HG02588 (cell line): ENCODE results near the gene MAP3K19.
"Not testable (repeated sequence)": the region's sequence is repeated elsewhere in the genome, so short reads cannot be mapped to it uniquely, and the experiment has no call there.

Experiments used
- ATAC-seq: cut with Tn5 transposase; IDR thresholded peaks from one replicate; pipeline ENCODE4 v1.9.1; 2021; ENCODE audit warnings: mild to moderate bottlenecking, moderate library complexity; ENCODE audit not compliant: unreplicated experiment

Gene MAP3K19

DNA sequence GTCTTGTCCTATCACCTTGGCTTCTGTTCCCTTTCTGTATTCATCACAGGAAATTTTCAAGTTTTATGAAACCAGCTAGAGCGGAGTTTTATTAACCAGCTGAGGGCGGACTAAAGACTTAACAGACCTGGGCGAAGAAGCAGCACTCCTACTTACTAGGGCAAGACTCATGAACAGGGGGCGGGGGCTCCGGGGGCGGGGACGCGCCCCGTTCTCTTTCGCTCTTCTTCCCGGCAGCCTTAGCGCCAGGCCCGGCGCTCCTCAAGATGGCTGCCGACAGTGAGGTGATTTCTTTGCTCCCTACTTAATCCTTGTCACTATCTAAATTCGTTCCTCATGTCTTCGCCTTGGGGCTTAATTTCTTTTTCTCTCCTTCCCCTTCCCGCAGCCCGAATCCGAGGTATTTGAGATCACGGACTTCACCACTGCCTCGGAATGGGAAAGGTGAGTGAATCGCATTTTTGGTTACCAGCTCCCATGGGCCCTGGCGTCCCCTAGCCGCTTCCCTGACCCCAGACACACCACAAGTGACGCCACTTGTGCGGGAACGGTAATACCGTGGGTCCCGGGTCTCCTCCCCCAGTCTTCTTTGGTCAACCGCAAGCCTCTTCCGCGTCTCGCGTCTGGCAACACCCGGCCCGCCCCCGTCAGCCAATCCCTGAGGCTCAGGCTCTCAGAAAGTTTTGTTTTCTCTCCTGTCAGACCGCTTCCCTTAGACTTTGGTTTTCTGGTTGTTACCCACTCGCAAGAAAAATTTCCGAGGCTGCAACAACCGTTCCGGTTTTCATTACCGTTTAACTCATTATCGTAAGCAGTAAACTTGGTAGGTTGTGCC is 5.0 kb upstream of the MAP3K19 start, which contains the start of gene RAB3GAP1:
Gene RAB3GAP1, plus strand, starts transcription at position 251 of the 835 bp plus-strand sequence. Its CDS starts 16 bp downstream, at position 267.
- peak; percentile 82 for ATAC-seq

DNA sequence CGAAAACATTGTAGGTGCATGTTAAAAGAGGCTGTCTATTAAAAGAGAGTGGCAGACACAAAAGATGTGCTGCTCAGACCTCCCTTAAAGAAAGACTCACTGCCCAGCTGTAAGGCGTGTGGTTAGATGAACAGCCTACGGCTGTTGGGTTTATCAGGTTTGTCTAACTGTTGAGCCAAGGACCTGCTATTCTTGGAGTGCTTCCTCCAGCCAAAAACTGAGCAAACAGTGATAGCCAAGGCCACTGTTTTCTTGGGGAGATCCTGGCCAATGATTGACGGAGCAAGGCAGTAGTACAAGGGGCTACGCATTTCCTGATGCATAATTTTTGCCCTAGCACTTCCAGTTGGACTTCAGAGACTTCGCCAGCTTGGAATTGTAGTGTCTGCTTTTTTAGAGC is 3.4 kb upstream of the MAP3K19 start:
- ATAC-seq: no peak

DNA sequence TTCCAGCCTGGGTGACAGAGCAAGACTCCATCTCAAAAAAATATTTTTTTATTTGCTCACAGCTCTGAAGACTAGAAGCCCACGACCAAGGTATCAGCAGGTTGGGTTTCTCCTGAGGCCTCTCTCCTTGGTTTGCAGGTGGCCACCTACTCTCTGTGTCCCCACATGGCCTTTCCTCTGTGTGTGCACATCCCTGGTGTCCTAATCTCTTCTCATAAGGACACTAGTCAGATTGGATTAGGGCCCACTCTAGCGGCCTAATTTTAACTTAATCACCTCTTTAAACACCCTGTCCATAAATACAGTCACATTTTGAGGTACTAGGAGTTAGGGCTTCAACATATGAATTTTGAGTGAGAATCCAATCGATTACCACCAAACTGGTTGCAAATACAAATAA is 2.9 kb upstream of the MAP3K19 start:
- ATAC-seq: no peak

DNA sequence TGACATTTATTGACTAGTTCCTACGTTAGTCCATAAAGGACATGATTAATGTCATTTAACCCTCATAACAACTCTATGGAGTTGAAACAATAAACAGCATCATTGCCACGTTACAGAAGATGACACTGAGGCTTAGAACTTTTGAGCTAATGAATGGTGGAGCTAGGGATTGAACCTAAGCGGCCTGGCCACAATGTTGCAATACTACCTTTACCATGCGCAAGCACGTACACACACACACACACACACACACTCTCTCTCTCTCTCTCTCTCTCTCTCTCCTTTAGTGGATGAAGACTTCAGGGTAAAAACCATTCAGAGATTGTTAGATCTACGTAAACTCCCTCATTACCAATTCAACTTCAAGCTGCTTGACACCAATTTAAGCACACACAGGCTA is 875 bp upstream of the MAP3K19 start:
- no peak for ATAC-seq

DNA sequence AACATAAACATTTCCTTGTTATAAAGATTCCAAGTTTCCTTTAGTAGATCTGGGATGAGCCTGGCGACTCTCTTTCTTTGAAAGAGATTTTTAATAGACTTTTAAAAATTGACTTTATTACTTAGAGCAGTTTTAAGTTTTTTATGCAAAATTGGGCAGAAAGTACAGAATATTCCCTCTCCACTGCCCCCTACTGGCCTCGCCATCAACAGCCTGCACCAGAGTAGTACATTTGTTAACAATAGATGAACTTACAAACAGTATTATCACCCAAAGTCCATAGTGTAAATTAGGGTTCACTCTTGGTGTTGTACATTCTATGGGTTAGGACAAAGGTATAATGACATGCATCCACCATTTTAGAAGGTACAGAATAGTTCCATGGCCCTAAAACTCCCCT is 3.9 kb downstream of the MAP3K19 start:
- no peak for ATAC-seq

DNA sequence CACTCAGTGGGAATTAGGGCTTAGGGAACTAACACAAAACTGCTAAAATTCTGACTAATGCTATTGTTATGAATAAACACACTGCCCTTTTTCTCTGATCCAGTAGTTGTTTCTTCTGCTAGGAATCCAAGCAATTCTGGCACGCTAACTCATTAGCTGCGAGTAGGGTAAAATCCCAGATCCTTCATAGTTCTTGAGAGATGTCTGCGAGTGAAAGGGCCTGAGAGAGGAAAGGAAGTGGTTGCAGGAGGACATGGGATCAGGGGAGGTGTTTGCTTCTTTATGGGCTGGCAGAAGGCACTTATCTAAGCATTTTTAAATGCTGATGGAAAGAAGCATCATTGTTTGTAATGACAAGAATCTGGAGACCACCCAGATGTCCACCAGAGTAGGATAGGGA is 9.4 kb downstream of the MAP3K19 start:
- ATAC-seq: no peak

DNA sequence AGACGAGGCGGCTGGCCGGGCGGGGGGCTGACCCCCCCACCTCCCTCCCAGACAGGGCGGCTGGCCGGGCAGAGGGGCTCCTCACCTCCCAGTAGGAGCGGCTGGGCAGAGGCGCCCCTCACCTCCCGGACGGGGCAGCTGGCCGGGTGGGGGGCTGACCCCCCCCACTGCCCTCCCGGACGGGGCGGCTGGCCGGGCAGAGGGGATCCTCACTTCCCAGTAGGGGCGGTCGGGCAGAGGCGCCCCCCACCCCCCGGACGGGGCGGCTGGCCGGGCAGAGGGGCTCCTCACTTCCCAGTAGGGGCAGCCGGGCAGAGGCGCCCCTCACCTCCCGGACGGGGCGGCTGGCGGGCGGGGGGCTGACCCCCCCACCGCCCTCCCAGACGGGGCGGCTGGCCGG is 14.0 kb downstream of the MAP3K19 start:
- ATAC-seq: not testable (repeated sequence)

DNA sequence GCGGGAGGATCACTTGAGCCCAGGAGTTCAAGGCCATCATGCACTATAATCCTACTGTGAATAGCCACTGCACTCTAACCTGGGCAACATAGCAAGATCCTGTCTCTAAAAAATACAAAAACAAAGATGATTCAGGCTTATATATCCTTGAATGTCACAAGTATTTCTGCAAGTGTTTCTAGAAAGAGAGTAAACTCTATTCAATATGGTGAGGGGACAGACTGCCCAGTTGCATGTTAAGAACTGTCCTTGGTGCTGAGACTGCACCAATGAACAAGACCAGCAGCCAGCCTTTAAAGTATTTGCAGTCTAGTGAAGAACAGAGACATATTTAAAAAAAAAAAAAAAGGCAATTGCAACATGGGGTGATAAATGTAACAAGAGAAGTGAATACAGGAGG is 16.4 kb downstream of the MAP3K19 start:
- no peak for ATAC-seq

DNA sequence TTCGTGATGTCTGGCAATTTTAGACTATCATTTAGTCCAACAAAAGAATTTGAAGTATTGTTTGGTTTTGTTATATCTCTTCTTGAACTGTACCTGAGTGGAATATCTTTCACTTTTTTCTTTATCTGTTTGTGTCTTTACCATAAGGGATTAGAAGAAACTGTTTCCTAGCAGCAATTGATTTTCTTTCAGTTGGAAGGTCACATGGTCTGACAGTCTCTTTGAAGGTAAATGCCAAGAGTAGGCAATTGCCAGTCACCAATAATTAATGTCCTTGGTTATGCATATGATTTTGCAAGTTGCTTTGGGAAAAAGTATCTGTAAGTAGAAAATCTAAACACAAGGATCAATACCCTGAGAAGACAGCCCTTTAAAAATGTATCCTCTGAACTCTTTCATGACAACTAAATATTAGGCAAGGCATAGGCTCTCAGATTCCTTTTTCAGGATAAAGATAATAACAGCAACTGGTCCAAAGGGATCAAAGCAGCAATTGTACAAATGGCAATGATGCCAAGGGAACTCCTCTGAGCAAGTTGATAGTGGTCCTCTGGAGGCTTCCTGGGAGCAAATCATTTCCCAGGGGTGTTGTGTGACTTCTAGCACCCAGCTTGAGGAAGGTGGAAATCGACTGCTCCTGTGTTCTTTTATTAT is 17.6 kb downstream of the MAP3K19 start:
- no peak for ATAC-seq

DNA sequence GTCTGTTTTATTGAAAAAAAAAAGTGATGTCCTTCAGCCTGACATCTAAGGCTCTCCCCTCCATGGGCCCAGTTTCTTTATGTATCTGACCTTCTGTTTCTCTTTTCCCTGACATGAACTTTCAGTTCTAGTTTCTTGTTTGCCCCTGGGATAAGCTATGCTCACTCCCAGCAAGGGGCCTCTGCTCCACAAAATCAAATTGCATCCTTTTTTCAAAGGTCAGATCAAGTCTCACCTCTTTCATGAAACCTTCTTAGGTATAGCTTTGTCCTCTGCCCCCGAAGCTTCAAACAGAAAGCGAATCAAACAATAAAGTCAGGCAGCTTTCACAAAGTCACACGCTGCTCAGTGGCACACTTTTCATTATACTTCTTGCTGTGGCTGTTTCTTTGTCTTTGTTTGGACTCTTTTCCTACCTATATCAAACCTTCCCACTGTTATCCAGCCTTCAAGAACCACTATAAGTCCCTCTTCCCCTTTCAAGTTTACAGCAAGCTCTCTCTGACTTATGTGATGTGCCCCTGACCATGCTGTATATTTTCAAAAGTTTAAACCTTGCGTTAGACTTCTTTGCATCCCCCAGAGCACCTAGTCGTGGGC is 23.3 kb downstream of the MAP3K19 start:
- ATAC-seq: no peak

DNA sequence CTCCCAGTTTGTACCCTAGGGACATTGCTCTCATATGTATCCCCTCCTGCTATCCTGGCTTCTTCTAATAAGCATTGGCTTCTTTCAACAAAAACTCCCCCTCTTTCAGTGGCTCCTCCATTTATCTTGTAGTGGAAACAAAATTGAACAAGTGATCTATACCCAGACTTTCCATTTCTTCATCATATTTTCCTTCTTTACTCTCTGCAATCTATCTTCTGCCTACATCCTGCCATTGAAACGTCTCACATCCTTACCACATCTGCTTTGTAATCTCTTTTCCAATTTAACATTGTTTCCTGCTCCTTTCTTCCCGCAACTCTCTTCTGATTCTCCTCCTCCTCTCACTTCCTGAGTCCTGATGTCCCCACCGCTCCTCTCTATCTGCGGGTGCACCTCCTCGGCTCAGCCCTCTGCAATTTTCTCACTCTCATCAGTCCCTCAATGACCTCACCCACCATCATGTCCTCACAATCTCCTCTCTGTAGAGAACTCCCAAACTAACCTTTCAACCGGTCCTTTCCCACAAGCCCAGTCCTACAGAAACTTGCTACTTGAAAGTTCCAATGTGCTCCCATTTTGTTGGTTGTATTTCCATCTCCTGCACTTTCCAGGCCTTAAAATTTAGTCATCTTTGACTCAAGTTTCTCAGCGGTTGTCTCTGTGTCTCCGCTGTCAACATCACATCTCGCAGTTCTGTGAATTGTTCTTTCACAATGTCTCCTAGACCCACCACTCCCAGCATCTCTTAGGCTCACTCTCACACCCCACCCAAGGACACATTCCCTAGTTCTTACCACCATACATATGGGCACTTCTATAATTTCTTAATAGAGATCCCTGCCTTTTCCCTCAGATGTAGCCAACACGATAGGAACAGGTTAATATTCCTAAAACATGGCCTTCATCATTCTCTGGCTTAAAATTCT is 24.0 kb downstream of the MAP3K19 start:
- ATAC-seq: no peak

DNA sequence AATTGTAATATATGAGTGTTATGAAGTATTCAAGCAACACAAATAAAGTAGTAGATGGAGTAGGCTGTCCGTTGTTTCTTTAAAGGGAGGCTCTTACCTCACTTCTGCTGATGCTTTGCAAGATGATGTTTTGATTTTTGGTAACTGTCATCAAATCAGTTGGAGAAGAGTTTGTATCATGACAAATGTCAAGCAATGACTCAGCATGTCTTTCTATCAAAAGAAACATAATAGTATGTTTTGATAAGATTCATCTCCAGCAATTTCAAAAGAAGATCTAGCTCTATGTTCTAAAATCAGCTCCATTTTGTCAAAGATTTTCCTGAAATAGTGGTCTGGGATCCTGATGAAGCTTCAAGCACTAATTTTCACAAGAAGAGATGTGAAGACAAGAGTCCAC is 25.6 kb downstream of the MAP3K19 start:
- ATAC-seq: no peak

DNA sequence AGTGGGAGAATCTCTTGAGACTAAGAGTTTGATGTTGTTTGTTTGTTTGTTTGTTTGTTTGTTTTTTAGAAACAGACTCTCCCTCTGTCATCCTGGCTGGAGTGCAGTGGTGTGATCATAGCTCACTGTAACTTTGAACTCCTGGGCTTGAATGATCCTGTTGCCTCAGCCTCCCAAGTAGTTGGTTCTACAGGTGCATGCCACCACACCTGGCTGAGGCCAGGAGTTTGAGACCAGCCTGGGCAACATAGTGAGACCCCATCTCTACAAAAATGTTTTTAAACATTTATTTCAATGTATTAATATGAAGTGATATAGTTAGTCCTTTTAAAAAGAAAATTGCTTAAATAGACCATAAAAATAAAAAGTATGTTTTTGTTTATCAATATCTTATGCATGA is 35.6 kb downstream of the MAP3K19 start:
- no peak for ATAC-seq

DNA sequence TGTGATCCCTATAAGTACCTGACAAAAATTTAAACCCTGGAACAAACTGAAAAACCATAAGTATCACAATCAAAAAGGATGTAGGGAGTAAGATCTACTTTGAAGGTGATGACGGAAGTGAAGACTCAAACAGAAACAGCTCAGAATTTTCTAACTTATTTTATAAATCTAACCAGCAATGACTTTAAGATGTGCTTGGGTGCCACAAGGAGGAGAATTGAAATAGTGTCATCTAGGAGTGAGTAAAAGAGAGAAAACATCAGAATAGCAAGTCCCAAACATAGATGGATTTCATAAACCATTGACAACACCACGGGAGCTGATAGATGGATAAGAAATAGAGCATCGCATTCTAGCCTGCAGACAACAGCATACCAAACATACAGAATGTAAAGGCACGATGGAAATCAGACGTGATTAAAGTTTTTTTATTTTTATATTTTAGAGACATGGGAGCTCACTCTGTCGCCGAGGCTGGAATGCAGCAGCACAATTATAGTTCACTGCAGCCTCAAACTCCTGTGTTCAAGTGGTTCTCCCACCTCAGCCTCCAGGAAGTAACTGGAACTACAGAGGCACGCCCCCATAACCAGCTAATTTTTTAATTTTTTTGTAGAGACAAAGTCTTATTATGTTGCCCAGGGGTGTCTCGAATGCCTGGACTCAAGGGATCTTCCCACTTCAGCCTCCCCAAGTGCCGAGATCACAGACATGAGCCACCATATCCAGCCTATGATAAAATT is 36.9 kb downstream of the MAP3K19 start:
- no peak for ATAC-seq

DNA sequence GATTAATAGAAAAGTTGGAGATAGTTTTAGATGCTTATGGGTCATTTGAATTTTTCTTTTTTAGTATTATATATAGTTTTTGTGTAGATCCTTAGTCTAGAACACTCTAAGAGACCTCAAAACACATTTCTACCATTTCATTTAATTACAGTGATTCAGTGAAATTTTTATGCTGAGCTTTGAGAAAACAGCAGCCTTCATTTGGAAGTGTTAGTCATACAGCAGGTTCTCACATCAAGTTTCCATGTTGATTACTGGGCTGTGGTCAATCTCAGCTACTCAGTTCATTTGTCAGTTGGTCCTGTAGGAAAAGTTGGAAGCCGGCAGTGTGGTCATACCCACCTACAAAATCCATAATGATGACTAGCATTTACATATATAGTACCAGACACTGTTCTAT is 37.9 kb downstream of the MAP3K19 start:
- no peak for ATAC-seq

DNA sequence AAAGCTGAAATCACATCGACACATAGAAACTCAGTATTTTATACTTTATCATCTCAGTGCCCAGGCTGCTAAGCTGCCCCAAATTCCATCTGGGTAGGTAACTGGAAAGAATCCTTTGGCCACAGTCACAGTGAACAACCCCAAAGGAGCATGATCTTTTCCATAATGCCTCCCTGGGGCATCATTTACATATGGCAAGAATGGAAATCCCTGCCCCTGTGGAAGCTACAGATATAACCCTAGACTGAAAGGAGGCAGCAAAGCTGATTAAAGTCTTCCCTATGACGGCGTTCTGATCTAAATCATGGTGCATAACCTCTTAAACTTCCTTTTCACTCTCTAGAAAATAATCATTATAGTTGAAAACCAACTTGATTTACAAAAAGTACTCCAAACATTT is 41.5 kb downstream of the MAP3K19 start:
- ATAC-seq: no peak

DNA sequence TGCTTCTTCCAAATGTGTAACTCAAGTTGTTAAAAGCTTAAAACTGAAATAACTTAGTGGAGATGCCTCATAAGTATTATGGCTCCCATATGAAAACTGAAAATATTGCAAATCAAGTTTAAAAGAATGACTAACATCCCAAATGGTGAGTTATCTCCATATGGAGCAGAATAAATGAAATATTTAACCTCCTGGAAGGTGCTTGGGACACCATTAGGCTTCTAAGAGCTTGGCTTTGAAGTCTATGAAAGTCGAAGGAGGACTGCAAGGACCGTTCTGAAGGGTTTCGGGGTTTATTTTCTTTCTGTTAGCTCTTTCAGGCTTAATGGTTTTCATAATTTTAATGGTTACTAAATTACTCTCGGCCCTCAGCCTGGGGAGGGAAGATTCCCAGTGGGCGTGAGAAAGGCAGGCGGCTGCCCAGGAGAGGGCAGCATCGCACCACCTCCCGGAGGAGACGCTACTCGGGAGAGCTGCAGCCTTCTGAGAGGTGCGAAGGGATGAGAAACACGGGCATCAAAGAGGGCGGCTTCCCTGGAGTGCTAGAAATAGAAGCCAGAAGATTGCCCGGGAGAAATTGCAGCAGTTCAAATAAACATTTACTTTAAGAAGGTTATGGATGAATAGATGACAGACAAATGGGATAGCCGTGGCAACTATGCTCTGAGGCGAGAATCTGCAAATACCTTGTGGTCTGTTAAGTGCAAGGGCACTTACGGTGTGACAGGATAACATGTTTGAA is 43.1 kb downstream of the MAP3K19 start:
- peak; percentile 91 for ATAC-seq

DNA sequence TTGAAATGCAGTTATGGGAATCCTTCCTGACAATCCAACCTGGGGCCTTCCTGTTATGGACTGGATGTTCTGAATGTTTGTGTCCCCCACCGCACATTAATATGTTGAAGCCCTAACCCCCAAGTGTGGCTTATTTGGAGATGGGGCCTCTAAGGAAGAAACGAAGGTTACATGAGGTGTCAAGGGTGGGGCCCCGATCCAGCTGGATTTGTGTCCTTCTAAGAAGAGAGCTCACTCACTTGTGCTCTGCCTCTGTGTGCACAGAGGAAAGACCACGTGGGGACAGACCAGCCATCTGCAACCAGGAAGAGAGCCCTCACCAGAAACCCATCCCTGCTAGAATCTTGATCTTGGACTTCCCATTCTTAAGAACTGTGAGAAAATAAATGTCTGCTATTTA is 44.4 kb downstream of the MAP3K19 start:
- ATAC-seq: no peak

DNA sequence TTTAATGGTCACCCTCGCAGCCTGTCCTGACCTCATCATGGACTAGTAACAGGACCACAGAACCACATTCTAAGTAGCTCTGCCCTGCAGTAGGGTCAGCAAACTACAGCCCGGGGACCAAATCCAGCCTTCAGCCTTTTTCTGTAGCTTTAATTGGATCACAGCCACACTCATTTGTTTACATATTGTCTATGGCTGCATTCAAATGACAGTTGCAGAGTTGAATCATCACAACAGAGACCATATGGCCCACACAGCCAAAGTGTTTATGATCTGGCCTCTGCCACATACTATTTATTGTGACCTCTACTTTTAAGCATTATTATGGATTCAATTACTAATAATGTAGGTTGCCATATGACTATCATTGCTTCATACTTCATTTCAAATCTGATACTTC is 47.7 kb downstream of the MAP3K19 start:
- no peak for ATAC-seq
